Breast epithelium (tissue), 4 donors: Measurements from ENCODE around the gene EIF2B4. TPM values are rescaled to one million over a fixed set of nuclear protein-coding genes. Genes with fewer than 3 reads are reported as not detected.

ENCODE experiments used
- DNase-seq, 2 donors: peaks; one replicate each; pipeline ENCODE4 v3.0.0-alpha.2; 2019; ENCODE audit warnings: low spot score in 2 of 2
- H3K27ac ChIP-seq, 2 donors: fragments of 200-600 bp; sonication (generic) in 1 of 2; one replicate each; pipeline ENCODE4 v1.5.1; 2016 to 2019; ENCODE audit warnings: mild to moderate bottlenecking in 1 of 2
- H3K27me3 ChIP-seq, 2 donors: fragments of 200-600 bp; sonication (generic) in 1 of 2; one replicate each; pipeline versions ENCODE4 v1.5.1 to v1.6.0; 2017 to 2019; ENCODE audit warnings: control low read depth in 1 of 2, mild to moderate bottlenecking in 1 of 2
- H3K36me3 ChIP-seq: fragments of 200-600 bp; one replicate; pipeline ENCODE4 v1.5.1; 2019
- H3K4me1 ChIP-seq, 2 donors: fragments of 200-600 bp; sonication (generic); one replicate each; pipeline ENCODE4 v1.5.1; 2016 to 2019; ENCODE audit warnings: control low read depth in 1 of 2
- H3K4me3 ChIP-seq, 3 donors: fragments of 200-600 bp; sonication (generic); 1 replicate in 2 of 3; 2 replicates in 1 of 3; pipeline ENCODE4 v1.5.1; 2016 to 2019; ENCODE audit warnings: mild to moderate bottlenecking in 3 of 3, moderate library complexity in 2 of 3
- H3K9me3 ChIP-seq, 2 donors: fragments of 200-600 bp; sonication (generic) in 1 of 2; one replicate each; pipeline ENCODE4 v1.5.1; 2016 to 2019; ENCODE audit warnings: control low read depth in 1 of 2
- CTCF ChIP-seq, 3 donors: fragments of 450-650 bp; IDR thresholded peaks; one replicate each; pipeline ENCODE4 v1.5.1; 2016 to 2017; ENCODE audit warnings: antibody characterized with exemption in 3 of 3, mild to moderate bottlenecking in 3 of 3, moderate library complexity in 3 of 3
- POLR2A ChIP-seq: fragments of 450-650 bp; IDR thresholded peaks from one replicate; pipeline ENCODE4 v1.6.1; 2016; ENCODE audit warnings: antibody characterized with exemption, mild to moderate bottlenecking, moderate library complexity
- POLR2AphosphoS5 ChIP-seq, 3 donors: sonication (generic); formaldehyde crosslinking; IDR thresholded peaks; one replicate each; pipeline ENCODE4 v1.6.1; 2017; ENCODE audit warnings: antibody characterized with exemption in 3 of 3
- intact Hi-C: fragments of 100-400 bp; cut with DNase I; formaldehyde crosslinking; loops from one replicate; pipeline ENCODE4 v1.15.1; 2023; ENCODE audit warnings: low total_unique reads
- total RNA-seq, 3 donors: library from RNA; depleted of rRNA; stranded (reverse); fragments of >200 nt; gene quantifications; one replicate each; pipeline ENCODE4 v1.1.0, GENCODE V29; 2016

The EIF2B4 gene
- total RNA-seq, 3 donors from 2014 or later = 38.1 to 48.9 (median 47.9) TPM

GRCh38 chr2:27393225-27393624, 23.1 kb upstream of the EIF2B4 start:
- DNase-seq = no peak
- no peaks in the 10 kb centered on the region for H3K4me1 ChIP-seq
- no peaks in the 10 kb centered on the region for H3K36me3 ChIP-seq
- H3K27me3 ChIP-seq = no peaks in the 10 kb centered on the region
- no peak overlapping the region for H3K27ac ChIP-seq
- intact Hi-C loops = no loop called here
- no peak overlapping the region for H3K4me3 ChIP-seq
- TF ChIP-seq POLR2A (no peak), POLR2AphosphoS5 (IDR thresholded peaks at IDR 0.05) (no peak), CTCF (IDR thresholded peaks at IDR 0.05) (no peak)
- no peaks in the 10 kb centered on the region for H3K9me3 ChIP-seq

DNA sequence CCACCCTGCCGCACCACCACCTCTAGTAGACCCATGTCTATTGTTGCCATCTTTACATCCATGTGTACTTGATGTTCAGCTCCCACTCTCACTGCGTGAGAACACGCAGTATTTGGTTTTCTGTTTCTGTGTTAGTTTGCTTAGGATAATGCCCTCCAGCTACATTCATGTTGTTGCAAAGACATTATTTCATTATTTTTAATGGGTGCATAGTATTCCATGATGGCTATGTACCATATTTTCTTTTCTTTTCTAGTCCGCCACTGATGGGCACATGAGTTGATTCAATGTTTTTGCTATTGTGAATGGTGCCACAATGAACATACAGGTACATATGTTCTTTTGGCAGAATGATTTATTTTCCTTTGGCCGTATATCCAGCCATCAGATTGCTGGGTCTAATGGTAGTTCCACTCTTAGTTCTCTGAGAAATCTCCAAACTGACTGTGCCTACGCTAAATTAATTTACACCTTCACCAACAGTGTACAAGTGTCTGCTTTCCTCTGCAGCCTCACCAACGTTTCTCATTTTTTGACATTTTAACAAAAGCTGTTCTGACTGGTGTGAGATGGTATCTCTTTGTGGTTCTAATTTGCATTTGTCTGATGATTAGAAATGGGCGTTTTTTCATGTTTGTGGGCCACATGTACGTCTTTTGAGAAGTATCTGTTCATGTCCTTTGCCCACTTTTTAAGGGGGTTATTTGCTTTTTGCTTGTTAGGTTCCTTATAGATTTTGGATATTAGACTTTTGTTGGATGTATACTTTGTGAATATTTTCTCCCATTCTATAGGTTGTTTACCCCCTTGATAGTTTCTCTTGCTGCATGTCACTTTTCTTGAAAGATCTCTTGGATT, 20.9 kb upstream of the EIF2B4 start:
- H3K27me3 ChIP-seq = no peaks in the 10 kb centered on the region
- TF ChIP-seq POLR2AphosphoS5 (IDR thresholded peaks at IDR 0.05) (no peak), CTCF (IDR thresholded peaks at IDR 0.05) (no peak), POLR2A (no peak)
- no peaks in the 10 kb centered on the region for H3K36me3 ChIP-seq
- H3K4me1 ChIP-seq = no peaks in the 10 kb centered on the region
- H3K4me3 ChIP-seq = no peak overlapping the region
- no peak overlapping the region for H3K27ac ChIP-seq
- intact Hi-C loops = no loop called here
- DNase-seq = no peak
- no peaks in the 10 kb centered on the region for H3K9me3 ChIP-seq

DNA sequence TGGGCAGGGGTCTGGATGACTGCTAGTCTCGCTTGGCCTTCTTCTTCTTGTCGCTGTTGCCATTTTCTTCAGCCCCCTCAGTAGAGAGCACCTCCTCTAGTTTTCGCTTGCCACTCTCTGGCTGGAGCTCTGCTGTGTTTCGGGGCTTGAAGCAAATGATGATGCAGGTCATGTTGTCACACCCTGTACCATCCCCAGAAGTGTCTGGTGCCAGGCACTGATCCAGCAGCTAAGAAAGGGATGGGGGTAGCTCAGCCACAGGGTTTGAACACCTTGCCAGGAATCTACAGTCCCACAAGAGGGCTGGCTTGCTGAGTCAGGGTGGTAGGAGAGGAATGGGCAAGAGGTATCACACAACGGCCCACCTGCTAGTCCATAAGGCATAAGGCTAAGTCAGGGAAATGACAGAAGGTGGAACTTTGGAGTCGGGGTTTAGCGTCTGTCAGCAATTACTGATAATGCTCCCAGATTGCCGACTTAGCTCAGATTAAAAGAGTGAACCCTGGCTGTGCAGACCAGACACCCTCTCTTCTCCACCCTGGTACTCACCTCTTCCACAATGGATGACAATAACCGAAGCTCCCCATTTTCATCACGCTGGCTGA, 11.5 kb upstream of the EIF2B4 start:
- Histone ChIP-seq H3K27me3 (no peaks in the 10 kb centered on the region), H3K36me3 (no peaks in the 10 kb centered on the region), H3K4me1 (peaks cover 4 to 11% of the 10 kb centered on the region in 2 donors), H3K9me3 (no peaks in the 10 kb centered on the region), H3K4me3 (peak overlapping the region in 1 of 3 donors; percentile 75), H3K27ac (peak overlapping the region; percentile 90 to 91)
- intact Hi-C loops = no loop called here
- no peak for TF ChIP-seq CTCF (IDR thresholded peaks at IDR 0.05)
- TF ChIP-seq POLR2AphosphoS5 (IDR thresholded peaks at IDR 0.05) = no peak
- TF ChIP-seq POLR2A = no peak
- DNase-seq = no peak

DNA sequence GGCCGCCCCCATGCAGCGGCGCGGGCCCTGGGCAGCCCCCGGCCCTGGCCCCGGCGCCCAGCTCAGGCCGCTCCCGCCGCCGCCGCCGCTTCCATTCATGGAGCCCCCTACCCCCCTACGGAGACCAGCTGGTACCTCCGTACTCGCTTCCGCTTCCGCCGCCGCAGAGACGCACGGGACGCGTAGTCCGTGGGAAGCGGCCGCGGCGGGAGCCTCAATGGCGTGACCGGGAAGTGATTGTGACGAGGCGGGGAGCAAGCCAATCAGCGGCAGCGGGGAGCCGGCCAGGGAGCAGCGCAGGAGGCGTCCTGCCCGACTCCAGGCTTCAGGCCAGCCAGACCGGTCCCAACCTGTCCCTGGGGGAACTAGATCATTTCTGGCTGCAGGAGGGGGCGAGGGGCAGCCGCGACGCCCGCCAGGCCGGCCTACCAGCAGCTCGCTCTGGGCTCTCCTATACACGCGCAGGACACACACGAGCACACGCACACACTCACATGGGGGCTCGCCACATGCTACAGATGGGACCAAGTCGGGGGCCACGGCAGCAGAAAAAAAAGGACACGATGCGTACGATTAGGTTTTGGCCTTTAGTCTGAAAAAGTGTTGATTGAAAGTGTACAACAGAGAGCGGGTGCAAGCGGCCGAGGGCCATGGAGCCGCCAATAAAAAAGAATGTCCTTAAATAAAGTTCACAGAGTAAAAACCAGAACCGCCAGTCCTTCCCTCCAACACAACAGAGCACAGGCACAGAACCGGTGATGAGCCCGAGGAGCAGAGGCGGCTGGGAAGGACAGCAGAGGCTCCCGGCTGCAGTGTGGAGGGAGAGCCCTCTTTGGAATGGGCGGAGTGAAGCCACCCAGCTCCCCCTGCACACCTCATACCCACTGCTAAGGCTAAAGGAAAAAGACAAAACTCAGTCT, 10.7 kb upstream of the EIF2B4 start, which contains the start of gene ZNF513:
Gene ZNF513 (minus strand): TSS at position 109 of the 920 bp plus-strand sequence. CDS start 208 bp downstream, outside the sequence.
- Histone ChIP-seq H3K27ac (peak within 1 kb of the TSS; percentile 90 to 91), H3K4me1 (peaks cover 4 to 11% of the 10 kb centered on the region in 2 donors), H3K27me3 (no peaks in the 10 kb centered on the region), H3K4me3 (peak within 1 kb of the TSS; percentile 55 to 80 (median 75)), H3K36me3 (no peaks in the 10 kb centered on the region), H3K9me3 (no peaks in the 10 kb centered on the region)
- intact Hi-C loops = no loop called here
- peak; percentile 96 for DNase-seq
- no peak for TF ChIP-seq CTCF (IDR thresholded peaks at IDR 0.05)
- peak; percentile 81 to 89 (median 84) for TF ChIP-seq POLR2AphosphoS5 (IDR thresholded peaks at IDR 0.05)
- peak; percentile 12 for TF ChIP-seq POLR2A
